Stimulated activated CD4-positive, alpha-beta T cell treated with anti-CD3 and anti-CD28 coated beads, Interleukin-15, amount 100 ng/mL, for 1 hour (primary cell): Measurements from ENCODE around the gene SCG3.

Experiments used
- DNase-seq, 2 donors: peaks; one replicate each; pipeline ENCODE4 v3.0.0-alpha.2; 2020; ENCODE audit warnings: low read depth in 1 of 2, low spot score in 1 of 2

The SCG3 gene

DNA sequence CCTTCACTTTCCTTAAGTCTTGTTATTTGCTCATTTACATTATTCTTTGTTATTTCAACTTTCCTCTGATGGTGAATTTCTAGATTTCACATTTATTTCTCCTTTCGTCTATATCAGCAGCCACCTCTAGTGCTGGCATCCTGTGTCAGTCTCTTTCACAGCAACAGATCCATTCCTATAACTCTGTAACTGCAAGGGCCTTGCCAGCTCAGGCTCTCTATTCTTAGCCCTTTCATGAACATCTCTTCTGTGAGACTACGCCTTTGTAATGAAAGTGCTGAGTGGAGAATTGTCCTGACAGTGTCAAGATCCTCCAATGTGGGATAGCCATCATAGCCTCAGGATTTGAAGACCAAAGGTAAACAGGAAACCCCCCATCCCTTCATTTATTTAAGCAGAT, 3.9 kb upstream of the SCG3 start:
- DNase-seq = no peak

GRCh38 chr15:51678096-51678495, 3.2 kb upstream of the SCG3 start:
- DNase-seq = no peak

DNA sequence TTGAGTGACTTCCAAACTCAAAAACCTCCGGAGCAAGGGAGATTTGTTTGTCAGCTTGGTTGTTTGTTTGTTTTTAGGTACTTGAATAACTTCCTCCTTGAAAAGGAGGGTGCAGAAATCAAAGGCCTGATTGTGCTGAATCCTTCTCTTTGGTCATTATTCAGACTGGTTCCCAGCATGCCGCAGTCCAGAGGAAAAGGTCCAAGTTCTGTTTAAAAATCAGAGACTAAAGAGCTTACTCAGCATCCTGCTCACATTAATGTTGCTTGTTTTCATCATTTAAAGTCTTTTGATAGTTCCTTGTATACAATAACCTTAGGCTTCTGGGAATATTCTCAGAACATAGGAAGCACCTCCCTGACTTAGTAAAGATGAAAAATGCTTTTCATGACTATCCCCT, 982 bp upstream of the SCG3 start:
- DNase-seq = no peak

- DNase-seq = no peak
These were observed 6.3 kb downstream of the SCG3 start for GRCh38 chr15:51687565-51687964.

GRCh38 chr15:51688863-51689262, 7.6 kb downstream of the SCG3 start:
- DNase-seq = no peak

DNA sequence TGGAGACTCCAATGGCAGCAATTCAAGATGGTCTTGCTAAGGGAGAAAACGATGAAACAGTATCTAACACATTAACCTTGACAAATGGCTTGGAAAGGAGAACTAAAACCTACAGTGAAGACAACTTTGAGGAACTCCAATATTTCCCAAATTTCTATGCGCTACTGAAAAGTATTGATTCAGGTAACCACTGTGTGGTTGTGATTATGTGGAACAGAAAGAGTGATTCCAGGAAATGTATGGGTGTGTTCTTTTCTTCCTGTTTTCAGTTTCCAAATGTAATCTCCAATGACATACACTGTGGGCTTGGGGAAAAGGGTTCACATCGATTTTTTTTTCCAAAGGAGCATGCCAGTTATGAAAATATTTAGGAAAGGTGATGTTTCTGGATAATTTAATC, 10.9 kb downstream of the SCG3 start:
- no peak for DNase-seq

DNA sequence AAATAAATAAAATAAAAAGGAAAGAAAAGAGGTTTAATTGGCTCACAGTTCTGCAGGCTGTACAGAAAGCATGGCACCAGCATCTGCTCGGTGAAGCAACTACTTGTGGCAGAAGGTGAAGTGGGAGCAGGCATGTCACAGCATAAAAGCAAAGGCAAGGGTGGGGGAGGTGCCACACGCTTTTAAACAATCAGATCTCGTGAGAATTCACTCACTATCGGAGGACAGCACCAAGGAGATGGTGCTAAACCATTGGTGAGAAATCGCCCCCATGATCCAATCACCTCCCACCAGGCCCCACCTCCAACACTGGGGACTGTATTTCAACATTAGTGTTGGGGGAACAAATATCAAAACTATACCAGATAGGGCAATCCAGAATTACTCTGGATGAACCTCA, 15.3 kb downstream of the SCG3 start:
- DNase-seq = no peak

GRCh38 chr15:51697163-51697562, 15.9 kb downstream of the SCG3 start:
- no peak for DNase-seq

GRCh38 chr15:51699373-51699772, 18.1 kb downstream of the SCG3 start:
- no peak for DNase-seq

- DNase-seq = no peak
These were observed 21.4 kb downstream of the SCG3 start for GRCh38 chr15:51702710-51703109.

GRCh38 chr15:51706291-51706690, 25.0 kb downstream of the SCG3 start:
- no peak for DNase-seq

GRCh38 chr15:51706926-51707608, 25.8 kb downstream of the SCG3 start:
- no peak for DNase-seq

- no peak for DNase-seq
These were observed 26.7 kb downstream of the SCG3 start for GRCh38 chr15:51708013-51708412.

GRCh38 chr15:51709031-51709430, 27.7 kb downstream of the SCG3 start:
- DNase-seq = no peak

- no peak for DNase-seq
These were observed 32.9 kb downstream of the SCG3 start for GRCh38 chr15:51714162-51714561.

DNA sequence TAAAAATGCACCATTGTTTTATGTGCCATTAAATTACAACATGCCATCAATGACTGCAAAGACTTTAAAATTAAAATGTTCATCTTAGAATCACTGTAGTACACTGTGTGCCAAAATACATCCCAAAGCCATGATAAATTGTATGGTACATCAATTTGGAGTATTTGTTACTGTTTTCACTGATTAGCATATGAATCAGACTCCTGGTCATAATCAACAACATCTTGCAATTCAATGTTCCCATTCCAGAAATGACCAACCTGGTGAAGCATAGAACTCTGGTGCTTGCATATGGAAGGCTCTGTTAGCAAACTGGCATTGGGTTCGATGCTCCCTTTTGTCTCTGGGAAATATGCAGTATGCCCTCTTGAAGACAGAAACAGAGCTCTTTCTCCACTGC, 33.6 kb downstream of the SCG3 start:
- DNase-seq = no peak

GRCh38 chr15:51718219-51718618, 36.9 kb downstream of the SCG3 start:
- DNase-seq = no peak

GRCh38 chr15:51718746-51719145, 37.4 kb downstream of the SCG3 start:
- DNase-seq = no peak

DNA sequence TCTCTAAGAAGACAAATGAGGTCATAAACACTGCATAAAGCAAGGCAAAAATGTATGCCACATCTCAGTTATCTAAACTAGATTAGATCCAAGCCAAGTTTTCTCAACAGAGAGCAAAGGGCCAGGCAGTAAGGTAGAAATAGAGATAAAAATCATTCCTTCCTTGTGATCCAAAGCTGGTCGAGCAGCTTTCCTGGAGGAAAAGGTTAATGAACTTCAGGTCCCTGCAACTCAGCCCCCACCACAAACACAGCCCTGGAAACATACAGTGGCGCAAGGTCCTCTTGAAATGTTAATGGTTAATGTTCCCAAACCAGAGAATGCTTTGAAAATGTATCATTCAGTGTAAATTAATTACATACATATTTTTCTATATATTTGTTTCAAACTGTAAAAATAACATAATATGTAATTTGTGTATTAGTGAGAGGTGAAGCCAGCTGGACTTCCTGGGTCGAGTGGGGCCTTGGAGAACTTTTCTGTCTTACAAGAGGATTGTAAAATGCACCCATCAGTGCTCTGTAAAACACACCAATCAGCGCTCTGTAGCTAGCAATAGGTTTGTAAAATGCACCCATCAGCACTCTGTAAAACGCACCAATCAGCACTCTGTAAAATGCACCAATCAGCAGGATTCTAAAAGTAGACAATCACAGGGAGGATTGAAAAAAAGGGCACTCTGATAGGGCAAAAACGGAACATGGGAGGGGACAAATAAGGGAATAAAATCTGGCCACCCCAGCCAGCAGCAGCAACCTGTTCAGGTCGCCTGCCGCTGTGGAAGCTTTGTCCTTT, 39.1 kb downstream of the SCG3 start:
- no peak for DNase-seq

- no peak for DNase-seq
These were observed 40.1 kb downstream of the SCG3 start for GRCh38 chr15:51721199-51721960.

GRCh38 chr15:51724199-51724598, 42.9 kb downstream of the SCG3 start:
- no peak for DNase-seq

- DNase-seq = no peak
These were observed 43.4 kb downstream of the SCG3 start for GRCh38 chr15:51724673-51725072.
